Fibroblast of the aortic adventitia (primary cell): ENCODE data around the gene BNC2. TPM values are rescaled to one million over a fixed set of nuclear protein-coding genes. Genes with fewer than 3 reads are reported as not detected.
"Not testable (repeated sequence)": the region's sequence is repeated elsewhere in the genome, so short reads cannot be mapped to it uniquely, and the experiment has no call there.

Source experiments
- DNase-seq: peaks from one replicate; pipeline ENCODE4 v3.0.0-alpha.2; 2010; ENCODE audit warnings: low read depth
- H3K4me3 ChIP-seq: 2 replicates; pipeline ENCODE4 v1.5.1; 2011; ENCODE audit warnings: low read depth, mild to moderate bottlenecking, control low read depth, low read length, moderate library complexity
- total RNA-seq: library from RNA; depleted of rRNA; stranded (reverse); fragments of >200 nt; gene quantifications from 2 replicates; pipeline ENCODE4 v1.2.3, GENCODE V29; 2012; ENCODE audit warnings: low replicate concordance
- TF ChIP-seq, protein P1 (sequence below): IDR thresholded peaks from 2 replicates; pipeline ENCODE4 v1.5.1; 2011; ENCODE audit warnings: mild to moderate bottlenecking, low read length, control low read depth, inconsistent platforms; ENCODE audit not compliant: insufficient read depth

BNC2 gene
- total RNA-seq, 1 donor: 53.3 TPM

DNA sequence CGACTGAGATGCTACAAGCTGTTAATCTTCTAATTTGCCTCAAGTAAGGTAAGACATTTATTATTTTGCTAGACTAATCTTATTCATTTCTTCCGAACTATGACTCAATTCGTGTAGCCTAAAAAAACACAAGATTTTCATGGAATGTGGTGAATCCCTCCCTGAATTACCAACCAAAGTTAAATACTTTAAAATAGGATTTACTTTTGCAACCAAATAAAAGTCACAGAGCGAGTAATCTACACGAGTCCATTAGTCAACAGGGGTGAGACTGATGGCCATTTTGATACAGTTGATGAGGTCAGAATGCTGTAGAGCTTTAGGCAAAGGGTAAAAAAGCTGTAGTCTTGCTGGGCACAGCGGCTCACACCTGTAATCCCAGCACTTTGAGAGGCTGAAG, 13.1 kb upstream of the BNC2 start:
- no peak overlapping the region for H3K4me3 ChIP-seq
- TF ChIP-seq, protein P1, sequence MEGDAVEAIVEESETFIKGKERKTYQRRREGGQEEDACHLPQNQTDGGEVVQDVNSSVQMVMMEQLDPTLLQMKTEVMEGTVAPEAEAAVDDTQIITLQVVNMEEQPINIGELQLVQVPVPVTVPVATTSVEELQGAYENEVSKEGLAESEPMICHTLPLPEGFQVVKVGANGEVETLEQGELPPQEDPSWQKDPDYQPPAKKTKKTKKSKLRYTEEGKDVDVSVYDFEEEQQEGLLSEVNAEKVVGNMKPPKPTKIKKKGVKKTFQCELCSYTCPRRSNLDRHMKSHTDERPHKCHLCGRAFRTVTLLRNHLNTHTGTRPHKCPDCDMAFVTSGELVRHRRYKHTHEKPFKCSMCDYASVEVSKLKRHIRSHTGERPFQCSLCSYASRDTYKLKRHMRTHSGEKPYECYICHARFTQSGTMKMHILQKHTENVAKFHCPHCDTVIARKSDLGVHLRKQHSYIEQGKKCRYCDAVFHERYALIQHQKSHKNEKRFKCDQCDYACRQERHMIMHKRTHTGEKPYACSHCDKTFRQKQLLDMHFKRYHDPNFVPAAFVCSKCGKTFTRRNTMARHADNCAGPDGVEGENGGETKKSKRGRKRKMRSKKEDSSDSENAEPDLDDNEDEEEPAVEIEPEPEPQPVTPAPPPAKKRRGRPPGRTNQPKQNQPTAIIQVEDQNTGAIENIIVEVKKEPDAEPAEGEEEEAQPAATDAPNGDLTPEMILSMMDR: no peak
- DNase-seq: no peak

DNA sequence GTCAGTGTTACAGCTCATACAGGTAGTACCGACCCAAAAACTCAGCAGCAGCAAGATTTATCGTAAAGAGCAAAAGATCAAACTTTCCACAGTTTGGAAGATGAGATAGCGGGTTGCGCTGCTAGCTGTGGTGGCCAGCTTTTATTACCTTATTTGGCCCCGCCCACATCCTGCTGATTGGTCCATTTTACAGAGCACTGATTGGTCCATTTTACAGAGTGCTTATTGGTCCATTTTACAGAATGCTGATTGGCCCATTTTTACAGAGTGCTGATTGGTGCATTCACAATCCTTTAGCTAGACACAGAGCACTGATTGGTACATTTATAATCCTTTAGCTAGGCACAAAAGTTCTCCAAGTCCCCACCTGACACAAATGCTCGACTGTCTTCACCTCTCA, 12.0 kb upstream of the BNC2 start:
- not testable (repeated sequence) for H3K4me3 ChIP-seq, DNase-seq

DNA sequence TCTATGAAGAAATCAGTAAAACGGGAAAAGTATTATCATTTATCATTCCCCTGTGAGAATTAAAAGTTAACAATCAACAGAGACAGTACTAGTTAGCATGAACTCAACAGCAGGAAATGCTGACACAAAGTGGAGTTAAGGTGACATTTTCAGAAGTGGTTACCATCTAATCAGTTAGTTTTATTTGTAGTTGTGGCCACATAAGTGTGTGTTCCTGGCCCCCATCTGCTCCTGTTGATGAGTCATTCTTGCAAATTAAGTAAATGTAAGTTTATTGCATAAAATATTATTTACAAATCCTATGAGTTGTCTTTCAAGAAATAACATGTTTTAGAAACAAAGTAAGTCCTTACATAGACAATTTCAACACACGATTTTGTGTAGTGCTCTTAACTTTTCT, 8.9 kb upstream of the BNC2 start:
- DNase-seq: no peak

DNA sequence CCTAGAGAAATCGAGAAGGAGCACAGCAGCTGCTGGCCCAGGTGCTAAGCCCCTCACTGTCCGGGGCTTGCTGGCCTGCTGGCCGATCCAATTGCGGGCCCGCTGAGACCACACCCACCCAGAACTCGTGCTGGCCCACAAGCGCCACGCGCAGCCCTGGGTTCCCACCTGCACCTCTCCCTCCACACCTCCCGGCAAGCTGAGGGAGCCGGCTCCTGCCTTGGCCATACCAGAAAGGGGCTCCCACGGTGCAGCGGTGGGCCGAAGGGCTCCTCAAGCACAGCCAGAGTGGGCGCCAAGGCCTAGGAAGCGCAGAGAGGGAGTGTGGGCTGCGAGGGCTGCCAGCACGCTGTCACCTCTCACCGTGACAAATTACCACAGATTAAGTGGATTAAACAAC, 6.8 kb upstream of the BNC2 start:
- no peak for DNase-seq
- TF ChIP-seq, protein P1: no peak
- H3K4me3 ChIP-seq: no peak overlapping the region

More for the DNA sequence above, 8.9 kb upstream of the BNC2 start:
- H3K4me3 ChIP-seq: no peak overlapping the region
- TF ChIP-seq, protein P1: no peak

DNA sequence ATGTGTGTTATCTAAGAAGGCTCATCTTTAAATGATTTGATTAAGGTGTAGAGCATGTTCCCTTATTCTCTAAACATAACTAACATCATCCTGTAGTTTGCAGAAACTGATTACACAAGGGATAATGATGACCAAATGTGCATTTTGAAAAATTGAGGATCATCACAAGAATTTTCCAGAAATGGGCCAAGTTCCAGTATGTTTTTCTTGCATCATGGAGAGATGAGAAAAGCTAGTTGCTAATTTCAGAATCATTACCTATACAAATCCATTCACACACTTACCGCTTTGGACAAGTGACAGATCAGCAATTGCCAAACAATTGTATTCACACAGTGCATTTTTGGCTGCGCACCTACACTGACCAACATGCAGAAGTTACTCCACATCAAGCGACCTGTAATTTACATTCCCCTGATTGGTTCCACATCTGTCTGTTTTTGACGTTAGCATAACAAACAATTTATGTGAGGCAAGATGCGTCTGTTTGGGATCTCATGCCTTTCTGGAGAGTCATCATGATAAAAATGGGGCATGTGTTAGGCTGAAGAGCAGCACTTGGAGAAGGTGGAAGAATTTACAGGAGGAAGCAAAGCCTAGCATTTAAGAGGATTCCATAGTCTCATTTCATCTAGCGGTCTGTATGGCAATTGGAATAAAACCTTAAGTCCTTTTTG, 2.8 kb upstream of the BNC2 start:
- DNase-seq: peak; percentile 49
- H3K4me3 ChIP-seq: no peak overlapping the region
- TF ChIP-seq, protein P1: no peak

DNA sequence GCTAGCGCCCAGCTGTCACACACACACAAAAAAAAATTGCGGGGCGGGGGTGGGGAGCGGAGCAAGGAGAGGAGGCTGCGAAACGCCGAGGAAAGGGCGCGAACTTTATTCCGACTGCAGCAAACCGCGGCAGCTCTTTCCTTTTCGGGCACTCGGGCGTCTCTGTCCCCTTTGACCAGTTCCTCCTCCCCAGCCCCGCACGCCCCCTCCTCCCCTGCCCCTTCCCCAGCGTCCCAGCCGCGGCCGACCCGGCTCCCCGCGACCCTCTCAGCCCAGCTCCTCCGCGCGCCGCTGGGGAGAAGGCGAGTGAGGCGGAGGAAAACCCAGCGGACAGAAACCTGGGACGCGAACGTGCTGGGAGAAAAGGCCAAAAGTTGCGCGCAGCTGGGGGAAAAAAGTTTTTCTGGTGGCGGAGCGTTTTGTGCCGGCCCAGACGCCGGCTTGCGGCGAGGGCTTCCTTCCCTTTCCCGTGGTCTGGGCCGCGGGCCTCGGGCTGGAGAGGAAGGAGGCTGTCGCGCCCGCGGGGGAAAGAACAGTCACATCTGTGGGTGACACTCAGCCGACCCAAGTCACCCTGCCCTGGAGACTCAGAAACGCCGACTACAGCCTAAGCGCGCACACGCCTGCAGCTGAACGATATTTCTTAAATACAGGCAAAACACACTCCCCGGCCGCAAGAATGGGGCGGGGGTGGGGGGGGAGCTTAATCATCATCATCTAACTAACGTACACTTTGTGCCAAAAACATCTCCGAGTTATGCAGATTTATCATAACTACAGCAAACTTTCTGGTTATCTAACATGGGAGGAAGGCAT, 1.1 kb upstream of the BNC2 start:
- peak overlapping the region; percentile 85 for H3K4me3 ChIP-seq
- peak; percentile 91 for DNase-seq
- TF ChIP-seq, protein P1: no peak

DNA sequence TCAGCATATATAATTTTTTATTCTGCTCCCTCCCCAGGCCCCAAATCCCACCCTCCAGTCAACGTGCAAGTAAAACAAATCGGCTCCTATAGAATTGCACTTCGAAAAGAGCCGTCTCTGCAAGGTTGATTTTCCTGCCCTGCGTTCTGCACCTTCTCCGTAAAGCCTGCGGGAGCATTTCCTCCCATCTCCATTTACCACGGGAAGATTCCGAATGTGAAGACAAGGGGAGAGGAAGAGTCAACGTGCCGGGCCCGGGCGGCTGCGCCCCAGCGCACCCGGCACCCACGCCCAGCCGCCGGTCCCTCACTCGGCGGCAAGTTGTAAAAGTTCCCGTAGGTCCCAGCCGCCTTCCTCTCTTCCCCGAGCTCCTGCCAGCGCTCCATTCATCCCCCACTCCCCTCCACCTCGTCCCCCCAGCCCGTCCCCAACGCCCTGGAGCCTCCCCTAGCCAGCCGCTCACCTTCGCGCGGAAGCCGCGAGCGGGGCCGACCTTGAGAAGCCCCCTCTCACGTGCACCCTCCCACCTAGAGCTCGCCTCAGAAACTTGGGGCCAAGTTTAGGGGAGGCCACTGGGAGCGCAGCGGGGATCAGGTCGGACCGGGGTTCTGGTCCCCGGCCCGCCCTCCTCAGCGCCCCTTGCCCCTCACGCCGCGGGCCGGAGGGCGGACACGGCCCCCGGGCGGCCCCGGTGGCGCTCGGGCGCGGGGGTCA, 431 bp downstream of the BNC2 start:
- no peak for DNase-seq
- TF ChIP-seq, protein P1: no peak
- H3K4me3 ChIP-seq: peak overlapping the region; percentile 85
